ENCODE results near the gene SLC24A3.

SLC24A3 gene

DNA sequence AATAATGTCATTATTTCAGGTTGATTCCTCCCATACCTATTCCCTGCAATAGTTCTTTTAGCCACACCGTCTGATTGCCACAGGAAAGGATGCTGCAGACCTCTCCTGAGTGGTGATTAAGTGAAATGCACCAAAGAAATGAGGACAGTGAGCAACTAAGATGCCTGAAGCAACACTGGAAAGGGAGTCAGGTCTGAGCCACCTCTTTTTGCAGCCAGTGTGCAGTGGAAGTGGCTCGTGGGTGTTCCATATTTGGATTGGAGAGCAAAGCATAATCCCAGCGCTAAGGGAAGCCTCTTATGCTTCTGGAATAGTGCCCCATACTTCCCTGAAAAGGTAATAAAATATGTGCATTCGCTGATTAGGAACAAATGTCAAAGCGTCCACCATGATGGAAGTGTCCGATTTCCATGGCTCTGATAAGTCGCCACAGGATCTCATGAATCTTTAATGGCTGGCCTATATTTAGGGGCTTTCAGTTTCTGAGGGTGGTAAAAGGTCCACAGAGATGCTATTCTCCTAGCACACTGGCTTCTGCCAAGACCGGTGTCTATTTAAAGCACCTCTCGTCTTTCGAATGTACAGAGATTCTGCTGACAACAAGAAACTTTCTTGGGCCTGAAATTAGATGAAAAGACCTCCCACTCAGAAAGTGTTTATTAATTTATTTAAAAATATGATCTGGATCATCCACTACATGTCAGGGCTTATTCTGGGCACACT, 253.9 kb downstream of the SLC24A3 start:
- H3K4me3 ChIP-seq (replicated peaks; ENCODE audit: low read depth, low read length): no peak overlapping the region
- DNase-seq (ENCODE audit: extremely low read depth, low read depth): no peak
- TF ChIP-seq, protein P1, sequence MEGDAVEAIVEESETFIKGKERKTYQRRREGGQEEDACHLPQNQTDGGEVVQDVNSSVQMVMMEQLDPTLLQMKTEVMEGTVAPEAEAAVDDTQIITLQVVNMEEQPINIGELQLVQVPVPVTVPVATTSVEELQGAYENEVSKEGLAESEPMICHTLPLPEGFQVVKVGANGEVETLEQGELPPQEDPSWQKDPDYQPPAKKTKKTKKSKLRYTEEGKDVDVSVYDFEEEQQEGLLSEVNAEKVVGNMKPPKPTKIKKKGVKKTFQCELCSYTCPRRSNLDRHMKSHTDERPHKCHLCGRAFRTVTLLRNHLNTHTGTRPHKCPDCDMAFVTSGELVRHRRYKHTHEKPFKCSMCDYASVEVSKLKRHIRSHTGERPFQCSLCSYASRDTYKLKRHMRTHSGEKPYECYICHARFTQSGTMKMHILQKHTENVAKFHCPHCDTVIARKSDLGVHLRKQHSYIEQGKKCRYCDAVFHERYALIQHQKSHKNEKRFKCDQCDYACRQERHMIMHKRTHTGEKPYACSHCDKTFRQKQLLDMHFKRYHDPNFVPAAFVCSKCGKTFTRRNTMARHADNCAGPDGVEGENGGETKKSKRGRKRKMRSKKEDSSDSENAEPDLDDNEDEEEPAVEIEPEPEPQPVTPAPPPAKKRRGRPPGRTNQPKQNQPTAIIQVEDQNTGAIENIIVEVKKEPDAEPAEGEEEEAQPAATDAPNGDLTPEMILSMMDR (IDR thresholded peaks at IDR 0.05; ENCODE audit: low read depth, low read length, missing control alignments): no peak

DNA sequence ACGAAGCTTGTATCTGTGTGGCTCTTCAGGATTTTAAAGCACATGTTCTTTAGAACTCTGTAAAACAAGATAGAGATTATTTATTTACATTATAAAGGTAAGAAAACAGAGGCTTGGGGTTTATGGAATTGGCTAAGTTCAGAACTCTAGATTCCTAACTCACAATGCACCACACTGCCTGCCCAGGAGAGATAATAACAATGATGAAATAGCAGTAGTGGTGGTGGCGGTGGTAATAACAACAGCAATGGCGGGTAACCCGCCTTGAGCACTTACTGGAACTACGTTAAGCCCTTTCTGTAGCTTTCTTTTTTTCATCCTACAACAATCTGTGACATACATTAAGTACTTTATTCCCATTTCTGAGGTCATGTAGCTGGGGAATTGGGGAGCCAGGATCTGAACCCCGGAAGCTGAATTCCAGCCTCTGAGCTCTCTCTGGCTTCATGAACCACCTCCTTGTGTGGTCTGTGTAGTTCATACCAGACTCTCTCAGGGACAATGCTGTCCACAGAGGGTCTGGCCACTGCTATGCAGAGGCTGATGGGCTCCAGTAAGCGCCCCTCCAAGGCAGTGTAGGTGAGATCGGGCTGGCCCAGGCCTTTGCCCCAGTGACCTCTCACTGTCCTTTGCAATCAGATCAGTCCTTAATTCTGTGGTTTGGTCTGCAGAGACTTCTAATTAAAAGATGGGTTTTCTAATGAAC, 260.9 kb downstream of the SLC24A3 start:
- TF ChIP-seq, protein P1 (IDR thresholded peaks at IDR 0.05; ENCODE audit: low read depth, low read length, missing control alignments): no peak
- H3K4me3 ChIP-seq (replicated peaks; ENCODE audit: low read depth, low read length): no peak overlapping the region
- no peak for DNase-seq (ENCODE audit: extremely low read depth, low read depth)

GRCh38 chr20:19473922-19474286, 261.5 kb downstream of the SLC24A3 start:
- no peak for DNase-seq (ENCODE audit: extremely low read depth, low read depth)
- H3K4me3 ChIP-seq (replicated peaks; ENCODE audit: low read depth, low read length): no peak overlapping the region
- TF ChIP-seq, protein P1 (IDR thresholded peaks at IDR 0.05; ENCODE audit: low read depth, low read length, missing control alignments): no peak

DNA sequence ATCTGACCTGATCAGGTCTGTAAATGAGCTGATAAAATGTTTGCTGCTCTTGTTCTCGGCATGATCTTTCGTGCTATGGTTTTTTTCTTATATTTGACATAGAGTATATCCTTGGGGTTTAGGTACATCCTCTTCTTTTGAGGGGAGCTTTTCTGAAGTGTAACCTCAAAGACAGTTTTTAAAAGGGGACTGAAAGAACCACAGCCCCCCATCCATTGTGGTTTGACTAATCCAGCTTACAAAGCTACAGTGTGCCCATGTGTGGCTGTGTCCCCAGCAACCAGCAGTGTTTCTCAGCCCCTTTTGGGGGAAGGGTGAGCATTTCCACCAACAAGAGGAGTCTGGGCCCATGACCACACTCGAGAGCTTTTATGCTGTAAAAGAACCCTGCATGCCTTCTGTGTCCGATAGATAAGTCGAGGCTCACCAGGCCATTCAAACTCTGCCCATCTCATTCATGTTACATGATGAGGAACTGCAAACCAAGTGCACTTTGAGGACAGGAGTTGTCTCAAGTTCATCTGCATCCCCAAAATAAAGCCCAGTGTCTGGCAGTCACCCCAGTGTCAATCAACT, 266.0 kb downstream of the SLC24A3 start:
- no peak for DNase-seq (ENCODE audit: extremely low read depth, low read depth)
- TF ChIP-seq, protein P1 (IDR thresholded peaks at IDR 0.05; ENCODE audit: low read depth, low read length, missing control alignments): no peak
- H3K4me3 ChIP-seq (replicated peaks; ENCODE audit: low read depth, low read length): no peak overlapping the region

DNA sequence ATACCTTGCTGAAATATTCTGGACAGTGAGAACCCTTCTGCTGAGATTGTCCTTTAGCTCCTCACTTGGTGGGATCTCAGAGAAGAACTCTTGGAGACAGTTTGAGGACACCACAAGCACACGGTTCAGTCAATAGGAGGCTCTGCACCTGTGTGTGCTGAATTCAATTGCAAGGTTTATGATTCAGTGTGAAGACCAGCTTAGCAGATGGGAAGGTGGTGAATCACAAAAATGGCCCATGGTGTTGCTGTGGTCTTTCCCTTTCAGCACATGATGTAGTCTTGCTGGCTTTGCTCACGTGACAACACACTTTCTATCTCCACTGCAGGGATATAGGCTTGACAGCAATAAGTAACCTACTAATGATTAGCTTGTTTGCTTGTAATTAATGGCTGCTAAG, 270.3 kb downstream of the SLC24A3 start:
- TF ChIP-seq, protein P1 (IDR thresholded peaks at IDR 0.05; ENCODE audit: low read depth, low read length, missing control alignments): no peak
- no peak for DNase-seq (ENCODE audit: extremely low read depth, low read depth)
- H3K4me3 ChIP-seq (replicated peaks; ENCODE audit: low read depth, low read length): no peak overlapping the region

DNA sequence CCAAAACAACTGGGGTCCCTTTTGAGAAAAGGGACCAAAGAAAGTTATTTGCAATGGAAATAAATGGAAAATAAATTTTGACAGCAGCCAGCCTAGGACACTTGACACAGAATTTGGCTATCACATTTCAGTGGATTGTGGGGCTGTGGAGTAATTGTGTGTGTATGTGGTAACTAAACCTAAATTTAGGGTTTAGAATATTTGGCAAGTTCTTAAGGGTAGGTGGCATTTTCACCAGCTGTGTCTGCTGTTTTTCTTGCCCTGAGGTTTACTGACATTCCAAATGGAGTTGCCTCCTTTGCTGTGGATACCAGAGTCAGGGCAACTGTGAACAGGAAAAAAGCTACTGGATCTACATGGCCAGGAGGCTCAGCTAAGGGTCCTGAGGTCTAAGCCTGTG, 270.9 kb downstream of the SLC24A3 start:
- TF ChIP-seq, protein P1 (IDR thresholded peaks at IDR 0.05; ENCODE audit: low read depth, low read length, missing control alignments): no peak

More for the DNA sequence above, 270.9 kb downstream of the SLC24A3 start:
- no peak for DNase-seq (ENCODE audit: extremely low read depth, low read depth)
- no peak overlapping the region for H3K4me3 ChIP-seq (replicated peaks; ENCODE audit: low read depth, low read length)
